Measurements from ENCODE around the gene CD83.

- TF ChIP-seq CTCF (conservative IDR thresholded peaks at IDR 0.05; ENCODE audit: low read depth, low read length), result no peak
- TF ChIP-seq USF2 (IDR thresholded peaks at IDR 0.05; ENCODE audit: low read depth, low read length), result no peak
- TF ChIP-seq POLR2A (IDR thresholded peaks at IDR 0.05; ENCODE audit: low read depth, low read length), result no peak
- no peak for TF ChIP-seq RCOR1 (IDR thresholded peaks at IDR 0.05; ENCODE audit: insufficient replicate concordance, low read length)
- TF ChIP-seq MAZ (IDR thresholded peaks at IDR 0.05; ENCODE audit: borderline replicate concordance, low read depth, low read length), result no peak
- no peak for TF ChIP-seq ELK1 (IDR thresholded peaks at IDR 0.05; ENCODE audit: borderline replicate concordance, low read depth, low read length)
- TF ChIP-seq RFX5 (IDR thresholded peaks at IDR 0.05; ENCODE audit: low read depth, low read length), result no peak
- TF ChIP-seq RAD21 (IDR thresholded peaks at IDR 0.05; ENCODE audit: low read length), result no peak
Observed at GRCh38 chr6:14170128-14170527, 52.6 kb downstream of the CD83 start.

All from IMR-90 (cell line).